HG03565 (cell line): ENCODE results near the gene COMMD4.
A peak's percentile ranks its signal among the peaks of the same experiment; 100 is the strongest.
"Not testable (repeated sequence)": the region's sequence is repeated elsewhere in the genome, so short reads cannot be mapped to it uniquely, and the experiment has no call there.

ENCODE experiments used
- ATAC-seq: cut with Tn5 transposase; IDR thresholded peaks from one replicate; pipeline ENCODE4 v1.9.1; 2021; ENCODE audit warnings: mild to moderate bottlenecking, moderate library complexity; ENCODE audit not compliant: unreplicated experiment

Gene COMMD4

GRCh38 chr15:75335705-75336355, at the start of gene COMMD4:
COMMD4 (plus strand) TSS chr15:75336063; CDS start chr15:75336090, 27 bp downstream.
- ATAC-seq, result peak; percentile 63

- not testable (repeated sequence) for ATAC-seq
These were observed 42.2 kb upstream of the COMMD4 start for GRCh38 chr15:75293660-75294059.

- ATAC-seq, result not testable (repeated sequence)
These were observed 37.1 kb upstream of the COMMD4 start for GRCh38 chr15:75298541-75299310.

GRCh38 chr15:75299311-75299688, 36.6 kb upstream of the COMMD4 start:
- ATAC-seq, result not testable (repeated sequence)

- ATAC-seq, result not testable (repeated sequence)
These were observed 35.8 kb upstream of the COMMD4 start for GRCh38 chr15:75300026-75300425.

GRCh38 chr15:75302318-75302717, 33.5 kb upstream of the COMMD4 start:
- ATAC-seq, result no peak

GRCh38 chr15:75302753-75303152, 33.1 kb upstream of the COMMD4 start:
- not testable (repeated sequence) for ATAC-seq

- no peak for ATAC-seq
These were observed 29.7 kb upstream of the COMMD4 start for GRCh38 chr15:75306188-75306587.

GRCh38 chr15:75307778-75308390, 28.0 kb upstream of the COMMD4 start:
- ATAC-seq, result no peak

GRCh38 chr15:75309711-75310110, 26.2 kb upstream of the COMMD4 start:
- ATAC-seq, result no peak

GRCh38 chr15:75312548-75312947, 23.3 kb upstream of the COMMD4 start:
- not testable (repeated sequence) for ATAC-seq

- no peak for ATAC-seq
These were observed 22.6 kb upstream of the COMMD4 start for GRCh38 chr15:75313116-75313845.

- ATAC-seq, result no peak
These were observed 21.1 kb upstream of the COMMD4 start for GRCh38 chr15:75314552-75315290.

GRCh38 chr15:75319231-75319897, 16.5 kb upstream of the COMMD4 start:
- ATAC-seq, result not testable (repeated sequence)

- ATAC-seq, result no peak
These were observed 14.2 kb upstream of the COMMD4 start for GRCh38 chr15:75321711-75322110.

GRCh38 chr15:75325922-75326321, 9.9 kb upstream of the COMMD4 start:
- ATAC-seq, result no peak

GRCh38 chr15:75327005-75327404, 8.9 kb upstream of the COMMD4 start:
- no peak for ATAC-seq

- no peak for ATAC-seq
These were observed 8.4 kb upstream of the COMMD4 start for GRCh38 chr15:75327491-75327890.

GRCh38 chr15:75328493-75329314, 7.2 kb upstream of the COMMD4 start:
- no peak for ATAC-seq
